NCI-H187 (cell line): Measurements from ENCODE around the gene KRT3.

ENCODE experiments used
- DNase-seq, 2 experiments: peaks; one replicate each; lab custom pipeline; 2025; lab: John Stamatoyannopoulos, UW

Gene KRT3

GRCh38 chr12:52813885-52814709 lies 18.2 kb upstream of the KRT3 start, which contains the start of gene KRT4:
Gene KRT4 (minus strand): TSS chr12:52814116. CDS start chr12:52814058, 58 bp downstream.
- no peak for DNase-seq

- DNase-seq, result no peak
These were observed 17.4 kb upstream of the KRT3 start for GRCh38 chr12:52813203-52813819.

- DNase-seq, result no peak
These were observed 16.8 kb upstream of the KRT3 start for GRCh38 chr12:52812749-52813148.

GRCh38 chr12:52812073-52812400 lies 16.1 kb upstream of the KRT3 start:
- DNase-seq, result no peak

GRCh38 chr12:52811191-52812072 lies 15.5 kb upstream of the KRT3 start:
- no peak for DNase-seq

GRCh38 chr12:52810554-52810953 lies 14.6 kb upstream of the KRT3 start:
- DNase-seq, result no peak

- no peak for DNase-seq
These were observed 13.2 kb upstream of the KRT3 start for GRCh38 chr12:52809166-52809565.

GRCh38 chr12:52808573-52809160 lies 12.8 kb upstream of the KRT3 start:
- DNase-seq, result no peak

GRCh38 chr12:52807544-52808470 lies 11.9 kb upstream of the KRT3 start:
- DNase-seq, result no peak

- DNase-seq, result no peak
These were observed 11.1 kb upstream of the KRT3 start for GRCh38 chr12:52806821-52807543.

- no peak for DNase-seq
These were observed 10.4 kb upstream of the KRT3 start for GRCh38 chr12:52806169-52806811.

GRCh38 chr12:52805739-52806138 lies 9.8 kb upstream of the KRT3 start:
- DNase-seq, result no peak

- no peak for DNase-seq
These were observed 9.1 kb upstream of the KRT3 start for GRCh38 chr12:52805000-52805399.

- DNase-seq, result no peak
These were observed 6.5 kb upstream of the KRT3 start for GRCh38 chr12:52802442-52802841.

GRCh38 chr12:52801773-52802172 lies 5.9 kb upstream of the KRT3 start:
- DNase-seq, result no peak

GRCh38 chr12:52800259-52800917 lies 4.5 kb upstream of the KRT3 start:
- no peak for DNase-seq

GRCh38 chr12:52799505-52800211 lies 3.7 kb upstream of the KRT3 start:
- no peak for DNase-seq

GRCh38 chr12:52798671-52799504 lies 3.0 kb upstream of the KRT3 start:
- no peak for DNase-seq
